GM10266 (cell line): Measurements from ENCODE around the gene CTXN3.
"Not testable (repeated sequence)": the region's sequence is repeated elsewhere in the genome, so short reads cannot be mapped to it uniquely, and the experiment has no call there.

ENCODE experiments used
- DNase-seq: peaks from one replicate; pipeline ENCODE4 v3.0.0; 2012; ENCODE audit errors: extremely low spot score
- CTCF ChIP-seq: IDR thresholded peaks from 2 replicates; pipeline ENCODE4 v1.5.1; 2012; ENCODE audit warnings: mild to moderate bottlenecking, low read depth; ENCODE audit not compliant: control insufficient read depth, insufficient read depth; ENCODE audit errors: missing control alignments

Gene CTXN3

GRCh38 chr5:127666043-127666716 lies 17.3 kb downstream of the CTXN3 start:
- DNase-seq = no peak
- no peak for TF ChIP-seq CTCF

- no peak for DNase-seq
- no peak for TF ChIP-seq CTCF
These were observed 19.0 kb downstream of the CTXN3 start for GRCh38 chr5:127667926-127668325.

GRCh38 chr5:127671218-127671617 lies 22.3 kb downstream of the CTXN3 start:
- TF ChIP-seq CTCF = no peak
- DNase-seq = no peak

GRCh38 chr5:127673117-127673800 lies 24.4 kb downstream of the CTXN3 start:
- TF ChIP-seq CTCF = no peak
- DNase-seq = no peak

- not testable (repeated sequence) for DNase-seq
These were observed 28.1 kb downstream of the CTXN3 start for GRCh38 chr5:127676951-127677350.

GRCh38 chr5:127679691-127680330 lies 30.9 kb downstream of the CTXN3 start:
- not testable (repeated sequence) for DNase-seq

GRCh38 chr5:127680595-127680994 lies 31.7 kb downstream of the CTXN3 start:
- no peak for TF ChIP-seq CTCF
- DNase-seq = no peak

GRCh38 chr5:127683008-127683407 lies 34.1 kb downstream of the CTXN3 start:
- TF ChIP-seq CTCF = no peak
- DNase-seq = no peak
